ENCODE results near the gene GAGE12F. TPM values are rescaled to one million over a fixed set of nuclear protein-coding genes. Genes with fewer than 3 reads are reported as not detected.
"Not testable (repeated sequence)": the region's sequence is repeated elsewhere in the genome, so short reads cannot be mapped to it uniquely, and the experiment has no call there.

GAGE12F gene
- total and polyA plus RNA-seq, 10 of the 15 experiments (the other 5 are each of a cell fraction or from before 2014, with no cell fraction given) = 0.72 TPM; not detected in 9

DNA sequence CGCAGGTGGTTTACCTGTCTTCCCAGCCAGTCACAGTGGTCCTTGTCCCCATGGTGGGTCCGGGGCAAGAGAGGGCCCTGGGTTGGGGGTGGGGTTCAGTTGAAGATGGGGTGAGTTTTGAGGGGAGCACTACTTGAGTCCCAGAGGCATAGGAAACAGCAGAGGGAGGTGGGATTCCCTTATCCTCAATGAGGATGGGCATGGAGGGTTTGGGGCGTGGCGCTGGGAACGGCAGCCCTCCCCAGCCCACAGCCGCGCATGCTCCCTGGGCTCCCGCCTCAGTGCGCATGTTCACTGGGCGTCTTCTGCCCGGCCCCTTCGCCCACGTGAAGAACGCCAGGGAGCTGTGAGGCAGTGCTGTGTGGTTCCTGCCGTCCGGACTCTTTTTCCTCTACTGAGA, 38.1 kb downstream of the GAGE12F start, which contains the start of gene GAGE1:
TSS of gene GAGE1 (plus strand) at position 301 of the 400 bp plus-strand sequence. CDS start 1,155 bp downstream, outside the sequence.
- H3K4me2 ChIP-seq (ENCODE audit: control insufficient read depth, insufficient read depth); H3K9me3 ChIP-seq (replicated peaks; ENCODE audit: control insufficient read depth, insufficient read depth, low read length); ATAC-seq; H4K20me1 ChIP-seq (ENCODE audit: control insufficient read depth, insufficient read depth); POLR2A ChIA-PET; H3K79me2 ChIP-seq (ENCODE audit: control insufficient read depth, insufficient read depth, low read length); FAIRE-seq; SMC1A ChIA-PET (ENCODE audit: uncharacterized antibody, unreplicated experiment); intact Hi-C loops (cut with micrococcal nuclease; ENCODE audit: unreplicated experiment); H3K36me3 ChIP-seq (ENCODE audit: control insufficient read depth in 2 of 2, insufficient read depth in 2 of 2, low read length in 1 of 2); RAD21 ChIA-PET (ENCODE audit: unreplicated experiment); H3K27ac ChIP-seq (ENCODE audit: control insufficient read depth, insufficient read depth); DNase-seq (ENCODE audit: low read depth, low spot score); in situ Hi-C loops (cut with MboI); H2AFZ ChIP-seq (ENCODE audit: control insufficient read depth, low read depth, low read length); H3K9ac ChIP-seq (ENCODE audit: control insufficient read depth, insufficient read depth, low read length); H3K27me3 ChIP-seq (replicated peaks in 1 of 2; ENCODE audit: control insufficient read depth in 2 of 2, insufficient read depth in 2 of 2, low read length in 1 of 2); H3K4me1 ChIP-seq (ENCODE audit: control insufficient read depth, insufficient read depth, low read length); CTCF ChIA-PET; H3K4me3 ChIP-seq; BruUV-seq (replicated peaks): not testable (repeated sequence)
- no CpG with 5 or more reads among the region's 16 CpGs for WGBS (ENCODE audit: insufficient coverage, insufficient replicate concordance, low lambda C conversion rate, missing lambda C conversion rate)

DNA sequence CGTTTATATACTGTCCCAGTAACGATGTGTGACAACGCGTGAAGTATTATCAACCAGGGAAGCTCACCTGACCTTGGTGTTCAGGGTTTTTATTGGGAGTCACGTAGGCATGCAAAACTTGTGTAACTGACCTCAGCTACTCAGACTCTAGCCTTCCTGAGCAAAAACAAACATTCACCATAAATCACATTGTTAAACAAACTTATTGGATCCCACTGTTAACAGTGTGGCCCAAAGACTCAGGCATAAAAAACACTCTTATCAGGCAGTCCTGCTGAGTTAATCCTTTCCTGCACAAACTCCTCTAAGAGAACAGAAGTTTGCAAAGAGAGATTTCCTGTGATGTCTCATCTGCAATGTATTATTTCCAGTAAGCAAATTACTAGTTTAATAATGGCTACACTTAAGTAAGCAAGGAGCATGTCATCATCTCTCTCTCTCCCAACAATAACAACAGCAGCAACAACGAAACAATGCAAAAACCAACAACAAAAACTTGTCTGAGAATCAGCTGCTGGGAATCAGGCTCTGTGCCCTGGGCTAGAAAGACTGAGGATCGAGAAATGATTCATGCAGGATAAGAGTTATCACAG, 50.2 kb downstream of the GAGE12F start:
- H3K27me3 ChIP-seq (replicated peaks in 1 of 2; ENCODE audit: control insufficient read depth in 2 of 2, insufficient read depth in 2 of 2, low read length in 1 of 2) = no peaks in the 10 kb centered on the region
- no peak for DNase-seq (ENCODE audit: low read depth, low spot score)
- ATAC-seq = no peak
- no peaks in the 10 kb centered on the region for H3K36me3 ChIP-seq (ENCODE audit: control insufficient read depth in 2 of 2, insufficient read depth in 2 of 2, low read length in 1 of 2)
- no peak overlapping the region for H3K4me3 ChIP-seq
- H3K4me1 ChIP-seq (ENCODE audit: control insufficient read depth, insufficient read depth, low read length) = no peaks in the 10 kb centered on the region
- ChIA-PET RAD21 (ENCODE audit: unreplicated experiment) (no interaction called here), POLR2A (no interaction called here), SMC1A (ENCODE audit: uncharacterized antibody, unreplicated experiment) (no interaction called here), CTCF (no interaction called here)
- intact Hi-C loops (cut with micrococcal nuclease; ENCODE audit: unreplicated experiment) = no loop called here
- in situ Hi-C loops (cut with MboI) = no loop called here
- H3K9ac ChIP-seq (ENCODE audit: control insufficient read depth, insufficient read depth, low read length) = no peak overlapping the region
- no peak overlapping the region for H3K27ac ChIP-seq (ENCODE audit: control insufficient read depth, insufficient read depth)
- 10% methylated on average over 7 of the region's 7 CpGs for WGBS (ENCODE audit: insufficient coverage, insufficient replicate concordance, low lambda C conversion rate, missing lambda C conversion rate)
- H3K9me3 ChIP-seq (replicated peaks; ENCODE audit: control insufficient read depth, insufficient read depth, low read length) = no peaks in the 10 kb centered on the region
- no peak overlapping the region for H2AFZ ChIP-seq (ENCODE audit: control insufficient read depth, low read depth, low read length)
- BruUV-seq (replicated peaks) = no TSS peak
- no peaks in the 10 kb centered on the region for H4K20me1 ChIP-seq (ENCODE audit: control insufficient read depth, insufficient read depth)
- no peak overlapping the region for H3K4me2 ChIP-seq (ENCODE audit: control insufficient read depth, insufficient read depth)
- no peaks in the 10 kb centered on the region for H3K79me2 ChIP-seq (ENCODE audit: control insufficient read depth, insufficient read depth, low read length)
- no peak for FAIRE-seq
- TF ChIP-seq BCL11A (IDR thresholded peaks at IDR 0.05; ENCODE audit: low read depth, low read length) = no peak
- TF ChIP-seq, protein P1, sequence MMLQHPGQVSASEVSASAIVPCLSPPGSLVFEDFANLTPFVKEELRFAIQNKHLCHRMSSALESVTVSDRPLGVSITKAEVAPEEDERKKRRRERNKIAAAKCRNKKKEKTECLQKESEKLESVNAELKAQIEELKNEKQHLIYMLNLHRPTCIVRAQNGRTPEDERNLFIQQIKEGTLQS (IDR thresholded peaks at IDR 0.05; ENCODE audit: borderline replicate concordance, extremely low read depth, low read depth, low read length) = no peak
- TF ChIP-seq EED (IDR thresholded peaks at IDR 0.05; ENCODE audit: low read depth) = no peak
- no peak for TF ChIP-seq TARDBP (IDR thresholded peaks at IDR 0.05; ENCODE audit: borderline replicate concordance)
- TF ChIP-seq NBN (IDR thresholded peaks at IDR 0.05) = no peak
- no peak for TF ChIP-seq MYC (IDR thresholded peaks at IDR 0.05; ENCODE audit: insufficient read depth, insufficient read length, insufficient replicate concordance, low read length, severe bottlenecking)
- TF ChIP-seq, protein P2, sequence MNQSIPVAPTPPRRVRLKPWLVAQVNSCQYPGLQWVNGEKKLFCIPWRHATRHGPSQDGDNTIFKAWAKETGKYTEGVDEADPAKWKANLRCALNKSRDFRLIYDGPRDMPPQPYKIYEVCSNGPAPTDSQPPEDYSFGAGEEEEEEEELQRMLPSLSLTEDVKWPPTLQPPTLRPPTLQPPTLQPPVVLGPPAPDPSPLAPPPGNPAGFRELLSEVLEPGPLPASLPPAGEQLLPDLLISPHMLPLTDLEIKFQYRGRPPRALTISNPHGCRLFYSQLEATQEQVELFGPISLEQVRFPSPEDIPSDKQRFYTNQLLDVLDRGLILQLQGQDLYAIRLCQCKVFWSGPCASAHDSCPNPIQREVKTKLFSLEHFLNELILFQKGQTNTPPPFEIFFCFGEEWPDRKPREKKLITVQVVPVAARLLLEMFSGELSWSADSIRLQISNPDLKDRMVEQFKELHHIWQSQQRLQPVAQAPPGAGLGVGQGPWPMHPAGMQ (IDR thresholded peaks at IDR 0.05; ENCODE audit: borderline replicate concordance) = no peak
- no peak for TF ChIP-seq CEBPB (IDR thresholded peaks at IDR 0.05; ENCODE audit: borderline replicate concordance in 1 of 2, low read depth in 2 of 2, low read length in 2 of 2)
- TF ChIP-seq ZNF24 (IDR thresholded peaks at IDR 0.05) = no peak
- TF ChIP-seq, protein P3, sequence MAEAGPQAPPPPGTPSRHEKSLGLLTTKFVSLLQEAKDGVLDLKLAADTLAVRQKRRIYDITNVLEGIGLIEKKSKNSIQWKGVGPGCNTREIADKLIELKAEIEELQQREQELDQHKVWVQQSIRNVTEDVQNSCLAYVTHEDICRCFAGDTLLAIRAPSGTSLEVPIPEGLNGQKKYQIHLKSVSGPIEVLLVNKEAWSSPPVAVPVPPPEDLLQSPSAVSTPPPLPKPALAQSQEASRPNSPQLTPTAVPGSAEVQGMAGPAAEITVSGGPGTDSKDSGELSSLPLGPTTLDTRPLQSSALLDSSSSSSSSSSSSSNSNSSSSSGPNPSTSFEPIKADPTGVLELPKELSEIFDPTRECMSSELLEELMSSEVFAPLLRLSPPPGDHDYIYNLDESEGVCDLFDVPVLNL (IDR thresholded peaks at IDR 0.05; ENCODE audit: low read depth, low read length) = no peak
- TF ChIP-seq MTA2 (IDR thresholded peaks at IDR 0.05; ENCODE audit: low read depth) = no peak
- no peak for TF ChIP-seq CBFB (IDR thresholded peaks at IDR 0.05; ENCODE audit: low read depth)
- TF ChIP-seq, protein P4, sequence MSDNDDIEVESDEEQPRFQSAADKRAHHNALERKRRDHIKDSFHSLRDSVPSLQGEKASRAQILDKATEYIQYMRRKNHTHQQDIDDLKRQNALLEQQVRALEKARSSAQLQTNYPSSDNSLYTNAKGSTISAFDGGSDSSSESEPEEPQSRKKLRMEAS (IDR thresholded peaks at IDR 0.05; ENCODE audit: low read depth, low read length) = no peak
- TF ChIP-seq SP1 (IDR thresholded peaks at IDR 0.05; ENCODE audit: low read depth, low read length) = no peak
- TF ChIP-seq SMAD5 (IDR thresholded peaks at IDR 0.05; ENCODE audit: low read depth) = no peak
- TF ChIP-seq ETV6 (conservative IDR thresholded peaks at IDR 0.05 in 1 of 2, IDR thresholded peaks at IDR 0.05 in 1 of 2; ENCODE audit: borderline replicate concordance in 1 of 2, low read depth in 1 of 2) = no peak
